H1 (cell line): ENCODE data around the gene BSN. TPM values are rescaled to one million over a fixed set of nuclear protein-coding genes. Genes with fewer than 3 reads are reported as not detected.

Experiments used
- ASH2L ChIP-seq: fragments of 200-600, 300-600 bp; sonication (generic); IDR thresholded peaks from one replicate; pipeline ENCODE4 v1.7.1; 2017; ENCODE audit warnings: low read length
- BACH1 ChIP-seq: IDR thresholded peaks from 2 replicates; pipeline ENCODE4 v1.6.1; 2012; ENCODE audit warnings: low read length, improper control_type of control experiment
- HDAC2 ChIP-seq, 2 experiments: fragments of 300-600 bp in 1 of 2; sonication (generic) in 1 of 2; IDR thresholded peaks; 2 replicates each; pipeline ENCODE4 v1.6.1; 2011 to 2012; ENCODE audit warnings: low read depth in 2 of 2, low read length in 2 of 2, mild to moderate bottlenecking in 2 of 2, moderate library complexity in 2 of 2, borderline replicate concordance in 1 of 2, inconsistent platforms in 1 of 2
- NRF1 ChIP-seq: IDR thresholded peaks from 2 replicates; pipeline ENCODE4 v1.6.1; 2011; ENCODE audit warnings: mild to moderate bottlenecking, low read depth, low read length, improper control_type of control experiment
- SRF ChIP-seq: IDR thresholded peaks from 2 replicates; pipeline ENCODE4 v1.6.1; 2011; ENCODE audit warnings: mild to moderate bottlenecking, low read depth, low read length, moderate library complexity
- TAF7 ChIP-seq: optimal IDR thresholded peaks from 2 replicates; pipeline ENCODE3; 2011; ENCODE audit warnings: low read depth, mild to moderate bottlenecking, inconsistent platforms, low read length, moderate library complexity, borderline replicate concordance
- YY1 ChIP-seq: IDR thresholded peaks from 2 replicates; pipeline ENCODE4 v1.6.1; 2011; ENCODE audit warnings: low read depth, mild to moderate bottlenecking, low read length
- polyA plus RNA-seq, 7 experiments: library from polyadenylated mRNA; depleted of rRNA in 3 of 7; stranded (reverse) in 5 of 7; unstranded in 2 of 7; fragments of >200 nt in 5 of 7; fragments of 200-250 nt in 2 of 7; gene quantifications; 1 replicate in 5 of 7; 2 replicates in 1 of 7; 4 replicates in 1 of 7; pipeline versions ENCODE4 v1.2.1 to v1.2.3, GENCODE V29; 2011 to 2013; ENCODE audit warnings: missing spikeins in 2 of 7, mixed read lengths in 2 of 7
- total RNA-seq: library from RNA; stranded (reverse); fragmentation: NEBNext Ultra II Directional; extraction: Animal tissue kit (Norgen Biotek cat#: 25700); gene quantifications from 2 replicates; pipeline ENCODE4 v1.2.1, GENCODE V29; 2021

BSN gene
- total and polyA plus RNA-seq, 2 of the 8 experiments (the other 6 are each of a cell fraction or from before 2014, with no cell fraction given): 0.60 to 3.0 TPM

DNA sequence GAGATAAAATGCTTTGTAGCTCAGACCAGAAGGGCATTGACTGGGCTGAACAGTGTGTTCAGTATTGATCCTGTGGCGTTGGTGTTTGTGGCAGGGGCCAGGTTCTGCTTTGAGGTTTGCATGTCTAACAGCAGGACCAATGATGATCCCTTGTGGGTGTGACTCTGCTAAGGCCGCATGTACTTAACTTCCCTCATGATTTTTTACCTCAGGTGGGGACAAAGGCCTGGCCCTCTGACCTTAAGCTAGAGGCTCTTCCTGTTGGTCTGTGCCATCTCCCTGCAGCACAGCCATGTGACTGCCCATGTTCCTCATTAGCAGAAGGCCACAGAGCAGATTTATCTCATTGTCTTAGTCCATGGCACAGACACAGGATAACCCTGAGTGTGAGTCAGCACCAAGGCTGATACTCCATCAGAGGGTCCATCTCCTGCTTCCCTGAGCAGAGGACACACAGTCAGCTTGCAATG is 34.3 kb upstream of the BSN start (continued):
- TF ChIP-seq NRF1 (no peak), TAF7 (no peak), HDAC2 (IDR thresholded peaks at IDR 0.05; ENCODE audit: borderline replicate concordance in 1 of 2, low read depth in 2 of 2, low read length in 2 of 2) (no peak), ASH2L (no peak), YY1 (no peak), SRF (no peak), BACH1 (no peak)
